H1 (cell line): ENCODE measurements around the gene MIER1. TPM values are rescaled to one million over a fixed set of nuclear protein-coding genes. Genes with fewer than 3 reads are reported as not detected.
A peak's percentile ranks its signal among the peaks of the same experiment; 100 is the strongest.

Experiments used
- CTCF ChIA-PET: fragments of 300-600 bp; sonication (Branson Sonifier 250); formaldehyde crosslinking; loops from one replicate; lab custom pipeline; 2021; ENCODE audit not compliant: partially characterized antibody; lab: Charles Lee
- POLR2A ChIA-PET: fragments of 300-600 bp; sonication (Branson Sonifier 250); formaldehyde crosslinking; loops from one replicate; lab custom pipeline; 2021; ENCODE audit warnings: inconsistent platforms; ENCODE audit not compliant: partially characterized antibody; lab: Charles Lee
- DNase-seq, 2 experiments: peaks; one replicate each; pipeline versions ENCODE4 v3.0.0 to v3.0.0-alpha.2; 2010 to 2022; ENCODE audit warnings: low spot score in 2 of 2, low read depth in 1 of 2, mixed read lengths in 1 of 2
- FAIRE-seq: peaks from 2 replicates; lab custom pipeline; 2011; peaks lifted over from hg19 to GRCh38; lab: Jason Lieb, UNC
- H2AFZ ChIP-seq: 2 replicates; pipeline ENCODE4 v1.8.1; 2012; ENCODE audit warnings: low read length, inconsistent platforms
- H2AK5ac ChIP-seq: 2 replicates; pipeline ENCODE4 v1.6.1; 2013; ENCODE audit warnings: low read depth, low read length
- H2BK120ac ChIP-seq: replicated peaks from 2 replicates; pipeline ENCODE3; 2013; ENCODE audit warnings: low read depth, low read length, inconsistent platforms
- H2BK12ac ChIP-seq: 2 replicates; pipeline ENCODE4 v1.6.1; 2013; ENCODE audit warnings: low read depth, low read length
- H2BK15ac ChIP-seq: 2 replicates; pipeline ENCODE4 v1.6.1; 2013; ENCODE audit warnings: low read length
- H2BK20ac ChIP-seq: 2 replicates; pipeline ENCODE4 v1.6.1; 2013; ENCODE audit warnings: low read length
- H2BK5ac ChIP-seq: 2 replicates; pipeline ENCODE4 v1.6.1; 2013; ENCODE audit warnings: low read depth, low read length
- H3K14ac ChIP-seq: 2 replicates; pipeline ENCODE4 v1.6.1; 2013; ENCODE audit warnings: inconsistent platforms; ENCODE audit not compliant: insufficient read length
- H3K18ac ChIP-seq: 2 replicates; pipeline ENCODE4 v1.6.1; 2013; ENCODE audit warnings: low read length; ENCODE audit errors: extremely low read depth
- H3K23ac ChIP-seq: 2 replicates; pipeline ENCODE4 v1.6.1; 2013; ENCODE audit warnings: inconsistent platforms; ENCODE audit not compliant: insufficient read length
- H3K23me2 ChIP-seq: 2 replicates; pipeline ENCODE4 v1.6.1; 2013; ENCODE audit warnings: low read depth, low read length
- H3K27ac ChIP-seq: 2 replicates; pipeline ENCODE4 v1.6.1; 2011; ENCODE audit warnings: low read depth, low read length, inconsistent platforms
- H3K27me3 ChIP-seq, 4 experiments: replicated peaks in 1 of 4; 1 replicate in 1 of 4; 2 replicates in 3 of 4; pipeline versions ENCODE4 v1.6.1 to v1.8.1; 2011 to 2013; ENCODE audit warnings: low read length in 3 of 4, mild to moderate bottlenecking in 3 of 4, inconsistent platforms in 2 of 4, mixed read lengths in 2 of 4, moderate library complexity in 1 of 4; ENCODE audit not compliant: control insufficient read depth in 3 of 4, insufficient read depth in 3 of 4; ENCODE audit errors: extremely low read depth in 1 of 4
- H3K36me3 ChIP-seq, 4 experiments: 2 replicates each; pipeline versions ENCODE4 v1.6.1 to v1.8.1; 2011 to 2013; ENCODE audit warnings: mild to moderate bottlenecking in 4 of 4, low read length in 3 of 4, moderate library complexity in 2 of 4, control low read depth in 1 of 4, inconsistent platforms in 1 of 4; ENCODE audit not compliant: insufficient read depth in 4 of 4, control insufficient read depth in 2 of 4
- H3K4ac ChIP-seq: replicated peaks from 2 replicates; pipeline ENCODE3; 2013; ENCODE audit warnings: low read length, low read depth, mixed read lengths, inconsistent platforms; ENCODE audit not compliant: insufficient read length
- H3K4me1 ChIP-seq, 4 experiments: replicated peaks in 1 of 4; 1 replicate in 1 of 4; 2 replicates in 3 of 4; pipeline versions ENCODE4 v1.6.1 to v1.8.1; 2011 to 2013; ENCODE audit warnings: low read length in 3 of 4, inconsistent platforms in 2 of 4, mixed read lengths in 1 of 4; ENCODE audit not compliant: insufficient read depth in 4 of 4, control insufficient read depth in 3 of 4
- H3K4me2 ChIP-seq, 2 experiments: 2 replicates each; pipeline versions ENCODE4 v1.6.1 to v1.8.1; 2011 to 2013; ENCODE audit warnings: low read depth in 2 of 2, low read length in 2 of 2, control low read depth in 1 of 2, inconsistent platforms in 1 of 2, mild to moderate bottlenecking in 1 of 2; ENCODE audit not compliant: insufficient read depth in 1 of 2
- H3K4me3 ChIP-seq, 4 experiments: fragments of 200-600, 300-600 bp in 1 of 4; sonication (generic), shearing (Covaris generic), sonication (Bioruptor Twin) in 1 of 4; 2 replicates each; pipeline versions ENCODE4 v1.5.1 to v1.8.1; 2011 to 2016; ENCODE audit warnings: low read length in 4 of 4, low read depth in 3 of 4, control low read depth in 2 of 4, inconsistent platforms in 2 of 4, mild to moderate bottlenecking in 2 of 4, mixed read lengths in 1 of 4, moderate library complexity in 1 of 4; ENCODE audit not compliant: insufficient read depth in 2 of 4; ENCODE audit errors: extremely low read depth in 1 of 4
- H3K56ac ChIP-seq: replicated peaks from 2 replicates; pipeline ENCODE3; 2013; ENCODE audit warnings: low read depth, mild to moderate bottlenecking, mixed read lengths, low read length, inconsistent platforms; ENCODE audit not compliant: insufficient read length
- H3K79me1 ChIP-seq: 2 replicates; pipeline ENCODE4 v1.6.1; 2013; ENCODE audit warnings: low read depth, low read length, control low read depth
- H3K79me2 ChIP-seq, 2 experiments: 2 replicates each; pipeline versions ENCODE4 v1.6.1 to v1.8.1; 2012 to 2013; ENCODE audit warnings: low read length in 2 of 2, mild to moderate bottlenecking in 2 of 2, inconsistent platforms in 1 of 2; ENCODE audit not compliant: insufficient read depth in 2 of 2, control insufficient read depth in 1 of 2
- H3K9ac ChIP-seq, 4 experiments: replicated peaks in 1 of 4; 1 replicate in 1 of 4; 2 replicates in 3 of 4; pipeline versions ENCODE4 v1.6.1 to v1.8.1; 2011 to 2013; ENCODE audit warnings: low read depth in 3 of 4, low read length in 3 of 4, control low read depth in 2 of 4, mild to moderate bottlenecking in 2 of 4, moderate library complexity in 2 of 4, inconsistent platforms in 1 of 4; ENCODE audit errors: extremely low read depth in 1 of 4
- H3K9me3 ChIP-seq, 2 experiments: 2 replicates each; pipeline versions ENCODE4 v1.6.1 to v1.8.1; 2012 to 2013; ENCODE audit warnings: mild to moderate bottlenecking in 2 of 2, moderate library complexity in 2 of 2, control low read depth in 1 of 2, inconsistent platforms in 1 of 2, low read depth in 1 of 2, low read length in 1 of 2, mixed read lengths in 1 of 2; ENCODE audit not compliant: insufficient read depth in 2 of 2
- H4K20me1 ChIP-seq, 2 experiments: replicated peaks in 1 of 2; 2 replicates each; pipeline versions ENCODE3 to v1.8.1; 2011 to 2013; ENCODE audit warnings: inconsistent platforms in 2 of 2, low read length in 2 of 2, mild to moderate bottlenecking in 1 of 2; ENCODE audit not compliant: insufficient read depth in 2 of 2, control insufficient read depth in 1 of 2
- H4K5ac ChIP-seq: 2 replicates; pipeline ENCODE4 v1.6.1; 2013; ENCODE audit warnings: low read length, low read depth, mixed read lengths, inconsistent platforms; ENCODE audit not compliant: insufficient read length
- H4K8ac ChIP-seq: 2 replicates; pipeline ENCODE4 v1.8.0; 2013; ENCODE audit warnings: mild to moderate bottlenecking, moderate library complexity, low read length, inconsistent platforms; ENCODE audit not compliant: insufficient read depth; ENCODE audit errors: extremely low read depth
- H4K91ac ChIP-seq: replicated peaks from 2 replicates; pipeline ENCODE3; 2013; ENCODE audit warnings: low read length, mixed read lengths, inconsistent platforms; ENCODE audit not compliant: insufficient read length
- BCL11A ChIP-seq, 2 experiments: IDR thresholded peaks; one replicate each; pipeline ENCODE4 v1.6.1; 2011; ENCODE audit warnings: low read depth in 2 of 2, low read length in 2 of 2, mild to moderate bottlenecking in 2 of 2
- BRCA1 ChIP-seq: IDR thresholded peaks from 2 replicates; pipeline ENCODE4 v1.6.1; 2012; ENCODE audit warnings: low read depth, low read length, improper control_type of control experiment
- CTBP2 ChIP-seq: IDR thresholded peaks from 2 replicates; pipeline ENCODE4 v1.7.0; 2011; ENCODE audit warnings: borderline replicate concordance, mild to moderate bottlenecking, moderate library complexity, mixed read lengths, low read length; ENCODE audit not compliant: insufficient read depth, insufficient read length
- EZH2 ChIP-seq: fragments of 200-600 bp; sonication (generic); IDR thresholded peaks from 2 replicates; pipeline ENCODE4 v1.7.1; 2012; ENCODE audit warnings: low read depth, mild to moderate bottlenecking, moderate library complexity, low read length, inconsistent platforms; ENCODE audit not compliant: severe bottlenecking
- JUN ChIP-seq: IDR thresholded peaks from 2 replicates; pipeline ENCODE4 v1.6.1; 2011; ENCODE audit warnings: low read depth, mild to moderate bottlenecking, improper control_type of control experiment, low read length
- JUND ChIP-seq: IDR thresholded peaks from 2 replicates; pipeline ENCODE4 v1.6.1; 2011; ENCODE audit warnings: mild to moderate bottlenecking, improper control_type of control experiment, low read length
- SAP30 ChIP-seq: fragments of 300-600 bp; sonication (generic); IDR thresholded peaks from 2 replicates; pipeline ENCODE4 v1.7.1; 2012; ENCODE audit warnings: low read length, moderate library complexity, mild to moderate bottlenecking, inconsistent platforms; ENCODE audit not compliant: insufficient read depth, insufficient replicate concordance
- SIN3A ChIP-seq, 2 experiments: IDR thresholded peaks in 1 of 2; conservative IDR thresholded peaks in 1 of 2; 2 replicates each; pipeline ENCODE4 v1.6.1; 2011 to 2012; ENCODE audit warnings: low read length in 2 of 2, improper control_type of control experiment in 1 of 2, low read depth in 1 of 2, mild to moderate bottlenecking in 1 of 2
- SP4 ChIP-seq: IDR thresholded peaks from 2 replicates; pipeline ENCODE4 v1.6.1; 2012; ENCODE audit warnings: low read length, inconsistent platforms
- SRF ChIP-seq: IDR thresholded peaks from 2 replicates; pipeline ENCODE4 v1.6.1; 2011; ENCODE audit warnings: mild to moderate bottlenecking, low read depth, low read length, moderate library complexity
- USF2 ChIP-seq: IDR thresholded peaks from 2 replicates; pipeline ENCODE4 v1.6.1; 2011; ENCODE audit warnings: low read length, improper control_type of control experiment
- ZNF274 ChIP-seq: IDR thresholded peaks from 2 replicates; pipeline ENCODE4 v1.7.0; 2012; ENCODE audit warnings: low read length, borderline replicate concordance; ENCODE audit errors: extremely low read depth
- WGBS, 2 experiments: shearing (Covaris generic) in 1 of 2; methylation state at CpG; one replicate each; pipeline versions ENCODE4 v1.1.6 to v1.1.7; 2013 to 2015; ENCODE audit warnings: low lambda C conversion rate in 2 of 2, mixed read lengths in 2 of 2, inconsistent platforms in 1 of 2, low coverage in 1 of 2, missing lambda C conversion rate in 1 of 2; ENCODE audit not compliant: insufficient replicate concordance in 2 of 2, insufficient coverage in 1 of 2, insufficient read length in 1 of 2; ENCODE audit errors: extremely low coverage in 1 of 2, missing lambda C conversion rate in 1 of 2; 5-methylcytosine and 5-hydroxymethylcytosine counted together
- polyA plus RNA-seq, 7 experiments: library from polyadenylated mRNA; depleted of rRNA in 3 of 7; stranded (reverse) in 5 of 7; unstranded in 2 of 7; fragments of >200 nt in 5 of 7; fragments of 200-250 nt in 2 of 7; gene quantifications; 1 replicate in 5 of 7; 2 replicates in 1 of 7; 4 replicates in 1 of 7; pipeline versions ENCODE4 v1.2.1 to v1.2.3, GENCODE V29; 2011 to 2013; ENCODE audit warnings: missing spikeins in 2 of 7, mixed read lengths in 2 of 7
- total RNA-seq: library from RNA; stranded (reverse); fragmentation: NEBNext Ultra II Directional; extraction: Animal tissue kit (Norgen Biotek cat#: 25700); gene quantifications from 2 replicates; pipeline ENCODE4 v1.2.1, GENCODE V29; 2021

The MIER1 gene
- total and polyA plus RNA-seq, 2 of the 8 experiments (the other 6 are each of a cell fraction or from before 2014, with no cell fraction given) = 5.2 to 33.5 TPM

DNA sequence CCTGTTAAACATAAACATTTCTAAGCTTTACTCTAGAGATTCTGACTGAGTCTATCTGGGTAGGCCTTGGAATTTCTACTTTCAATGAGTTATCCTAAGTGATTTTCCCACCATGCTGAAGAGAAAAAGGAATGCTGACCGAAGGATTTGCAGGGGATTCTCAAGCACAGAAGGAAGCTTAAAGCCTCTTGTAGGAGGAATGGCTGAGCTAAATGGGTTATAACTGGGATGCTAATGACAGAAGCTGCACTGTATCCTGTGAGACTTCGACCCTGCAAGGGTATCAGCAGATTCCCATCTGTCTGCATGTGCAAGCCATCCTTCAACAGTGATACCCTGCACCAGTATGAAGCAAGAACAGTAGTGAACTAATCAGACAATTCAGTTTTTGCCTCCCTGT, 93.8 kb downstream of the MIER1 start:
- Histone ChIP-seq H3K23ac (no peak overlapping the region), H2BK20ac (no peak overlapping the region), H3K27me3 (0 out of 7 replicates have a peak, but pooled peaks cover 0 to 2% (median 0%) of the 10 kb centered on the region in 4 experiments), H3K4me2 (no peak overlapping the region), H3K18ac (no peak overlapping the region), H2BK12ac (no peak overlapping the region), H3K79me1 (no peaks in the 10 kb centered on the region), H3K79me2 (no peaks in the 10 kb centered on the region), H3K4me1 (peaks cover 0 to 12% (median 9%) of the 10 kb centered on the region in 4 experiments; a peak in 4 of 7 replicates), H2BK5ac (no peak overlapping the region), H3K4me3 (no peak overlapping the region), H4K91ac (no peak overlapping the region), H3K4ac (no peak overlapping the region), H2AFZ (no peak overlapping the region), H3K23me2 (no peaks in the 10 kb centered on the region; the same call in 1 of the 2 replicates), H2AK5ac (no peak overlapping the region), H2BK120ac (no peak overlapping the region), H4K20me1 (peaks cover 0 to 2% of the 10 kb centered on the region in 2 experiments), H4K8ac (no peak overlapping the region), H3K56ac (no peak overlapping the region), H3K9ac (no peak overlapping the region), H4K5ac (no peak overlapping the region), H2BK15ac (no peak overlapping the region), H3K14ac (no peak overlapping the region), H3K27ac (no peak overlapping the region), H3K36me3 (no peaks in the 10 kb centered on the region), H3K9me3 (no peaks in the 10 kb centered on the region)
- FAIRE-seq (peak; percentile 39), DNase-seq (no peak)
- POLR2A ChIA-PET = interaction anchor here (1.2 kb wide), 2 partner anchors 15 to 18 kb away, joined by 3 to 4 read pairs; no protein-coding TSS in a partner anchor
- 79% methylated on average over 2 of the region's 2 CpGs; no CpG with 5 or more reads in 1 of the 2 experiments for WGBS, 2 experiments
- CTCF ChIA-PET = interaction anchor here (2.3 to 3.5 kb wide), 3 partner anchors 18 to 130 kb away, joined by 9 to 27 read pairs (median 18); no protein-coding TSS in a partner anchor
- TF ChIP-seq ZNF274 (no peak), BCL11A (IDR thresholded peaks at IDR 0.05; ENCODE audit: low read depth in 2 of 2, low read length in 2 of 2) (no peak), JUN (no peak), SAP30 (no peak), EZH2 (no peak), BRCA1 (no peak), SIN3A (conservative IDR thresholded peaks at IDR 0.05 in 1 of 2, IDR thresholded peaks at IDR 0.05 in 1 of 2; ENCODE audit: low read depth in 1 of 2, low read length in 2 of 2) (no peak), SP4 (no peak), CTBP2 (no peak), SRF (no peak), JUND (no peak), USF2 (no peak)
